B cell (primary cell): Measurements from ENCODE around the gene ARHGEF3.

Source experiments
- EZH2 ChIP-seq: IDR thresholded peaks from 2 replicates; pipeline ENCODE4 v1.6.1; 2012; ENCODE audit warnings: borderline replicate concordance, low read depth, mild to moderate bottlenecking, moderate library complexity, low read length; ENCODE audit not compliant: insufficient read depth, poor library complexity, severe bottlenecking
- TF ChIP-seq, protein P1 (sequence below): fragments of 200-600 bp; IDR thresholded peaks from one replicate; pipeline ENCODE4 v1.8.0; 2022; ENCODE audit warnings: antibody characterized with exemption, mild to moderate bottlenecking

DNA sequence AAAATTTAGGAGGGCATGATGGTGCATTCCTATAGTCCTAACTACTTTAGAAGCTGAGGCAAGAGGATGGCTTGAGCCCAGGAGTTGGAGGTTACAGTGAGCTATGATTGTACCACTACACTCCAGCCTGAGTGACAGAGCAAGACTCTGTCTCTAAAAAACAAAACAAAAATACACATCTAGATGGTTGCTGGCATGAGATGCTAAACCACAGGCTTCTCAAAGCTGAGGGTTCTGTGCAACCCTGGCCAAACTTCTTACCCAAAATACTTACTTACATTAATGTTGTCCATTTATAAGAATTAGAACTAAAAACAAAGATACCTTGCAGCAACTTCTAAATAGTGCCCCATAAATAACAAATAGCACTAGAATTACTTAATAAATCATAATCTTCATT lies 14.3 kb upstream of the ARHGEF3 start:
- TF ChIP-seq, protein P1, sequence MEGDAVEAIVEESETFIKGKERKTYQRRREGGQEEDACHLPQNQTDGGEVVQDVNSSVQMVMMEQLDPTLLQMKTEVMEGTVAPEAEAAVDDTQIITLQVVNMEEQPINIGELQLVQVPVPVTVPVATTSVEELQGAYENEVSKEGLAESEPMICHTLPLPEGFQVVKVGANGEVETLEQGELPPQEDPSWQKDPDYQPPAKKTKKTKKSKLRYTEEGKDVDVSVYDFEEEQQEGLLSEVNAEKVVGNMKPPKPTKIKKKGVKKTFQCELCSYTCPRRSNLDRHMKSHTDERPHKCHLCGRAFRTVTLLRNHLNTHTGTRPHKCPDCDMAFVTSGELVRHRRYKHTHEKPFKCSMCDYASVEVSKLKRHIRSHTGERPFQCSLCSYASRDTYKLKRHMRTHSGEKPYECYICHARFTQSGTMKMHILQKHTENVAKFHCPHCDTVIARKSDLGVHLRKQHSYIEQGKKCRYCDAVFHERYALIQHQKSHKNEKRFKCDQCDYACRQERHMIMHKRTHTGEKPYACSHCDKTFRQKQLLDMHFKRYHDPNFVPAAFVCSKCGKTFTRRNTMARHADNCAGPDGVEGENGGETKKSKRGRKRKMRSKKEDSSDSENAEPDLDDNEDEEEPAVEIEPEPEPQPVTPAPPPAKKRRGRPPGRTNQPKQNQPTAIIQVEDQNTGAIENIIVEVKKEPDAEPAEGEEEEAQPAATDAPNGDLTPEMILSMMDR = no peak
- TF ChIP-seq EZH2 = no peak
